Glutamatergic neuron (in vitro differentiated cells): Measurements from ENCODE around the gene ODF2L. TPM values are rescaled to one million over a fixed set of nuclear protein-coding genes. Genes with fewer than 3 reads are reported as not detected.

ENCODE experiments used
- DNase-seq: peaks from one replicate; pipeline ENCODE4 v3.0.0; 2022
- H3K27ac Mint-ChIP-seq: one replicate; pipeline ENCODE4 v1.8.0; 2020; ENCODE audit warnings: mild to moderate bottlenecking, mixed read lengths, inconsistent platforms; ENCODE audit not compliant: unreplicated experiment
- H3K27me3 Mint-ChIP-seq: one replicate; pipeline ENCODE4 v1.8.0; 2020; ENCODE audit warnings: mild to moderate bottlenecking, moderate library complexity, mixed read lengths, inconsistent platforms; ENCODE audit not compliant: unreplicated experiment
- H3K36me3 Mint-ChIP-seq: one replicate; pipeline ENCODE4 v1.8.0; 2020; ENCODE audit warnings: mild to moderate bottlenecking, mixed read lengths, inconsistent platforms; ENCODE audit not compliant: unreplicated experiment
- H3K4me1 Mint-ChIP-seq: one replicate; pipeline ENCODE4 v1.8.0; 2020; ENCODE audit warnings: mild to moderate bottlenecking, low read depth, mixed read lengths, inconsistent platforms; ENCODE audit not compliant: unreplicated experiment
- H3K4me3 Mint-ChIP-seq: one replicate; pipeline ENCODE4 v1.8.0; 2020; ENCODE audit warnings: mild to moderate bottlenecking, mixed read lengths, inconsistent platforms; ENCODE audit not compliant: unreplicated experiment
- H3K9me3 Mint-ChIP-seq: one replicate; pipeline ENCODE4 v1.8.0; 2020; ENCODE audit warnings: mild to moderate bottlenecking, moderate library complexity, mixed read lengths, inconsistent platforms; ENCODE audit not compliant: unreplicated experiment
- total RNA-seq: library from RNA; stranded (reverse); fragmentation: NEBNext Ultra II Directional; extraction: Animal tissue kit (Norgen Biotek cat#: 25700); gene quantifications from one replicate; pipeline ENCODE4 v1.2.1, GENCODE V29; 2021; ENCODE audit not compliant: unreplicated experiment
- TF ChIP-seq, protein P1 (sequence below): fragments of 200-600 bp; sonication (generic); IDR thresholded peaks from one replicate; pipeline ENCODE4 v1.5.0; 2021; ENCODE audit not compliant: partially characterized antibody, unreplicated experiment

Gene ODF2L
- total RNA-seq, 1 donor from 2014 or later = 61.1 TPM

DNA sequence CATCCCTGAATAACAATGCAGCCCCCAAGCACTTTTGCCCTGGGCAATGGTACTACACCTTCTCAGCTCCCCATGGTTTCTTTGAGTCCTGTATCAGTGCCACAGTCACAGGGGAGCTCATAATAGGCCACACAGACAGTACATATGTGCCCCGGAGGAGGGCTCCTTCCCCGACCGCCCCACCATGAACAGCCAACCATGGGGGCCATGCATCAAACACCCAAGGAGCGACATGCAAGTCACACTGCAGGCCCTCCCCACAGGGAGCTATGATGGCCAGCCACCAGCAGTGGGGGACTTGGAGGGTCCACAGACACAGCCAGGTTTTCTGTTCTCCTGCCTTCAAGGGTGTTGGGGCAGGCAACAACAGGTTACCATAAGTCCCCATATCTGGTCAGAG lies 14.8 kb upstream of the ODF2L start:
- DNase-seq = no peak
- Mint-ChIP-seq H3K4me1 (no peaks in the 10 kb centered on the region), H3K27me3 (peaks cover 2% of the 10 kb centered on the region), H3K27ac (no peak overlapping the region), H3K36me3 (no peaks in the 10 kb centered on the region), H3K9me3 (peaks cover 3% of the 10 kb centered on the region), H3K4me3 (no peak overlapping the region)
- TF ChIP-seq, protein P1, sequence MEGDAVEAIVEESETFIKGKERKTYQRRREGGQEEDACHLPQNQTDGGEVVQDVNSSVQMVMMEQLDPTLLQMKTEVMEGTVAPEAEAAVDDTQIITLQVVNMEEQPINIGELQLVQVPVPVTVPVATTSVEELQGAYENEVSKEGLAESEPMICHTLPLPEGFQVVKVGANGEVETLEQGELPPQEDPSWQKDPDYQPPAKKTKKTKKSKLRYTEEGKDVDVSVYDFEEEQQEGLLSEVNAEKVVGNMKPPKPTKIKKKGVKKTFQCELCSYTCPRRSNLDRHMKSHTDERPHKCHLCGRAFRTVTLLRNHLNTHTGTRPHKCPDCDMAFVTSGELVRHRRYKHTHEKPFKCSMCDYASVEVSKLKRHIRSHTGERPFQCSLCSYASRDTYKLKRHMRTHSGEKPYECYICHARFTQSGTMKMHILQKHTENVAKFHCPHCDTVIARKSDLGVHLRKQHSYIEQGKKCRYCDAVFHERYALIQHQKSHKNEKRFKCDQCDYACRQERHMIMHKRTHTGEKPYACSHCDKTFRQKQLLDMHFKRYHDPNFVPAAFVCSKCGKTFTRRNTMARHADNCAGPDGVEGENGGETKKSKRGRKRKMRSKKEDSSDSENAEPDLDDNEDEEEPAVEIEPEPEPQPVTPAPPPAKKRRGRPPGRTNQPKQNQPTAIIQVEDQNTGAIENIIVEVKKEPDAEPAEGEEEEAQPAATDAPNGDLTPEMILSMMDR = no peak

GRCh38 chr1:86409416-86410021 lies 13.4 kb upstream of the ODF2L start:
- no peak for DNase-seq
- no peak overlapping the region for H3K27ac Mint-ChIP-seq

DNA sequence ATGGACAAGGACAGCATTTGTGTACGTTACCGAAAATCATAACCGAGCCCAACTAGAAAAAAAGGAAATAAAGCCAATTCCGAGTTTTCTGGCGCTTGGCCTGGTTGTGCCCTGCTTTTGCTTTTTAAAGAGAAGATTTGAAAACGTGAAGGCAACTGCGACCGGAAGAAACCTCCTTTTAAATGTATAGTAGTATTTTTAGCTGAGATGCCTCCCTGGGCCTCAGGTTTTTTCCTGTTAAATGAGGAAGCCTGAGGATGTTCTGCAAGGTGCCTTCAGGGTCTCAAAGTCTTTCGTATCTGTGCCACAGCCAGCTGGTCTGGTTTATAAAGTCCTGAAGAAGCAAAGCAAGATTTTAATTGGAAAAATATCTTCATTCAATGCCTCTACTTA lies 371 bp upstream of the ODF2L start:
- DNase-seq = no peak
- H3K4me1 Mint-ChIP-seq = peaks cover 8% of the 10 kb centered on the region
- H3K9me3 Mint-ChIP-seq = no peaks in the 10 kb centered on the region
- peak overlapping the region; percentile 95 for H3K4me3 Mint-ChIP-seq
- H3K27me3 Mint-ChIP-seq = no peaks in the 10 kb centered on the region
- H3K27ac Mint-ChIP-seq = no peak overlapping the region
- TF ChIP-seq, protein P1 = no peak
- H3K36me3 Mint-ChIP-seq = no peaks in the 10 kb centered on the region

More at GRCh38 chr1:86409416-86410021, 13.4 kb upstream of the ODF2L start:
- Mint-ChIP-seq H3K36me3 (no peaks in the 10 kb centered on the region), H3K4me3 (no peak overlapping the region), H3K4me1 (no peaks in the 10 kb centered on the region), H3K9me3 (peaks cover 3% of the 10 kb centered on the region), H3K27me3 (peaks cover 3% of the 10 kb centered on the region)
- TF ChIP-seq, protein P1 = no peak

- H3K27ac Mint-ChIP-seq = no peak overlapping the region
- no peaks in the 10 kb centered on the region for H3K27me3 Mint-ChIP-seq
- H3K4me3 Mint-ChIP-seq = peak overlapping the region; percentile 76
- TF ChIP-seq, protein P1 = no peak
- DNase-seq = no peak
- H3K4me1 Mint-ChIP-seq = peaks cover 8% of the 10 kb centered on the region
- H3K9me3 Mint-ChIP-seq = no peaks in the 10 kb centered on the region
- no peaks in the 10 kb centered on the region for H3K36me3 Mint-ChIP-seq
These were observed 1.7 kb downstream of the ODF2L start for GRCh38 chr1:86394416-86394815.

GRCh38 chr1:86389307-86389706 lies 6.8 kb downstream of the ODF2L start:
- H3K27me3 Mint-ChIP-seq = no peaks in the 10 kb centered on the region
- no peak for DNase-seq

More at GRCh38 chr1:86389307-86389706, 6.8 kb downstream of the ODF2L start:
- Mint-ChIP-seq H3K27ac (no peak overlapping the region), H3K36me3 (no peaks in the 10 kb centered on the region), H3K4me3 (no peak overlapping the region), H3K4me1 (peaks cover under 1% of the 10 kb centered on the region), H3K9me3 (no peaks in the 10 kb centered on the region)
- TF ChIP-seq, protein P1 = no peak
